PC-9 (cell line): ENCODE results near the gene DCUN1D1. TPM values are rescaled to one million over a fixed set of nuclear protein-coding genes. Genes with fewer than 3 reads are reported as not detected.

Experiments
- BruUV-seq: library from RNA; stranded (reverse); fragments of 400-500 nt; replicated peaks from 2 replicates; lab custom pipeline; 2021; lab: Mats Ljungman, UMichigan
- CTCF ChIA-PET: fragments of 300-600 bp; sonication (Branson Sonifier 250); formaldehyde crosslinking; loops from one replicate; lab custom pipeline; 2022; ENCODE audit warnings: antibody characterized with exemption; lab: Charles Lee
- POLR2A ChIA-PET: fragments of 300-600 bp; sonication (Branson Sonifier 250); formaldehyde crosslinking; loops from one replicate; lab custom pipeline; 2022; ENCODE audit warnings: antibody characterized with exemption; ENCODE audit not compliant: unreplicated experiment; lab: Charles Lee
- DNase-seq, 2 experiments: peaks; one replicate each; pipeline versions ENCODE4 v3.0.0 to v3.0.0-alpha.2; 2015 to 2022; ENCODE audit warnings: mixed read lengths in 1 of 2
- H2AFZ ChIP-seq: fragments of 200-600 bp; sonication (generic); 2 replicates; pipeline ENCODE4 v1.8.1; 2017; ENCODE audit warnings: antibody characterized with exemption
- H3F3A ChIP-seq: fragments of 200-600 bp; sonication (generic); 2 replicates; pipeline ENCODE4 v1.8.1; 2017; ENCODE audit warnings: antibody characterized with exemption, mild to moderate bottlenecking, low read depth; ENCODE audit not compliant: insufficient read depth
- H3K27ac ChIP-seq: fragments of 200-600 bp; sonication (generic); 2 replicates; pipeline ENCODE4 v1.6.1; 2016; ENCODE audit warnings: mixed run types
- H3K27me3 ChIP-seq: fragments of 200-600 bp; sonication (generic); 2 replicates; pipeline ENCODE4 v1.6.1; 2016; ENCODE audit warnings: low read depth, mixed run types; ENCODE audit not compliant: insufficient read depth
- H3K36me3 ChIP-seq: fragments of 200-600 bp; sonication (generic); 2 replicates; pipeline ENCODE4 v1.6.1; 2016; ENCODE audit warnings: low read depth, mixed run types
- H3K4me1 ChIP-seq: fragments of 200-600 bp; sonication (generic); replicated peaks from 2 replicates; pipeline ENCODE4 v1.6.1; 2016; ENCODE audit warnings: mixed run types; ENCODE audit not compliant: insufficient read depth
- H3K4me2 ChIP-seq: fragments of 200-600 bp; sonication (generic); 2 replicates; pipeline ENCODE4 v1.6.1; 2017; ENCODE audit warnings: mixed run types
- H3K4me3 ChIP-seq: fragments of 200-600 bp; sonication (generic); 2 replicates; pipeline ENCODE4 v1.6.1; 2016; ENCODE audit warnings: mixed run types
- H3K79me2 ChIP-seq: fragments of 200-600 bp; sonication (generic); 2 replicates; pipeline ENCODE4 v1.6.1; 2017; ENCODE audit warnings: low read depth, mixed run types
- H3K9me2 ChIP-seq: fragments of 200-600 bp; sonication (generic); 2 replicates; pipeline ENCODE4 v1.8.1; 2017; ENCODE audit warnings: mild to moderate bottlenecking; ENCODE audit not compliant: insufficient read depth
- H3K9me3 ChIP-seq: fragments of 200-600 bp; sonication (generic); 2 replicates; pipeline ENCODE4 v1.8.1; 2016; ENCODE audit warnings: low read depth; ENCODE audit not compliant: insufficient read depth
- H4K20me1 ChIP-seq: fragments of 200-600 bp; sonication (generic); 2 replicates; pipeline ENCODE4 v1.8.1; 2017; ENCODE audit not compliant: insufficient read depth
- CTCF ChIP-seq: fragments of 200-600 bp; sonication (generic); conservative IDR thresholded peaks from 2 replicates; pipeline ENCODE4 v1.6.1; 2017; ENCODE audit warnings: mixed run types, antibody characterized with exemption, mild to moderate bottlenecking, moderate library complexity
- EZH2 ChIP-seq: fragments of 200-600 bp; sonication (generic); IDR thresholded peaks from 2 replicates; pipeline ENCODE4 v1.8.0; 2017; ENCODE audit warnings: antibody characterized with exemption, low read depth
- intact Hi-C: fragments of 100-400 bp; cut with micrococcal nuclease; formaldehyde crosslinking; loops from one replicate; pipeline ENCODE4 v1.10.0; 2022; ENCODE audit not compliant: unreplicated experiment
- total RNA-seq: library from RNA; stranded (reverse); gene quantifications from 2 replicates; pipeline ENCODE4 v1.2.3, GENCODE V29; 2021

The DCUN1D1 gene
- total RNA-seq, 1 experiment from 2014 or later, result 93.5 TPM

- no peak for DNase-seq
- Histone ChIP-seq H2AFZ (no peak overlapping the region), H3K27me3 (no peaks in the 10 kb centered on the region), H3K4me3 (no peak overlapping the region), H3K4me2 (no peak overlapping the region), H3K4me1 (no peaks in the 10 kb centered on the region), H3K9me3 (no peaks in the 10 kb centered on the region), H3F3A (no peaks in the 10 kb centered on the region), H4K20me1 (no peaks in the 10 kb centered on the region), H3K79me2 (no peaks in the 10 kb centered on the region), H3K9me2 (no peaks in the 10 kb centered on the region), H3K36me3 (peaks cover 27% of the 10 kb centered on the region), H3K27ac (no peak overlapping the region)
- CTCF ChIA-PET, result no interaction called here
- TF ChIP-seq CTCF (no peak), EZH2 (no peak)
- intact Hi-C loops, result no loop called here
- BruUV-seq, result no TSS peak
- POLR2A ChIA-PET, result no interaction called here
These were observed 42.7 kb upstream of the DCUN1D1 start for GRCh38 chr3:183022936-183023516.

GRCh38 chr3:183018421-183019192 lies 38.3 kb upstream of the DCUN1D1 start:
- Histone ChIP-seq H3K27ac (no peak overlapping the region), H3K4me3 (no peak overlapping the region), H2AFZ (no peak overlapping the region), H3F3A (no peaks in the 10 kb centered on the region), H3K4me2 (no peak overlapping the region), H3K4me1 (no peaks in the 10 kb centered on the region), H3K27me3 (no peaks in the 10 kb centered on the region), H3K9me2 (no peaks in the 10 kb centered on the region), H3K36me3 (peaks cover 28% of the 10 kb centered on the region), H4K20me1 (no peaks in the 10 kb centered on the region), H3K9me3 (no peaks in the 10 kb centered on the region), H3K79me2 (no peaks in the 10 kb centered on the region)
- no TSS peak for BruUV-seq
- ChIA-PET POLR2A (no interaction called here), CTCF (no interaction called here)
- intact Hi-C loops, result no loop called here
- no peak for DNase-seq
- TF ChIP-seq EZH2 (no peak), CTCF (no peak)

DNA sequence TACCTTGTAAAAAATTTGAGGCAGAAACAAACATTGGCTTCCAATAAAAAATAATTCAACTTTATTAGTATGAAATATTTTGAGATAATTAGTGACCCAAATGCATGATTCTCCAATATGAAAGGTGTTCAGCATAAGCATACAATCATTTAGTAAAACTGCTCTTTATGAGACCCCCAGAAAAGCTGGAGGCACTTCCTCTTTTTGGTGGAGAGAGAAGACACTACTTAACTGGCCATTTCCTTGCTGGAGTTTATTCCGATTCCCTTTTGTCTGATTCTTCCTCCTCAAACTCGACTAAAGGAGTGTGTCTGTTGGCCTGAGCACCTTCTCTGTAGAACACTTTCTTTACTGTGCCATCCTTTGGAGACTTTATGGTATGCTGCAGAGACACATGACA lies 34.8 kb upstream of the DCUN1D1 start:
- POLR2A ChIA-PET, result no interaction called here
- CTCF ChIA-PET, result no interaction called here
- Histone ChIP-seq H3K79me2 (no peaks in the 10 kb centered on the region), H3K27ac (no peak overlapping the region), H4K20me1 (no peaks in the 10 kb centered on the region), H3K9me2 (no peaks in the 10 kb centered on the region), H3K4me1 (no peaks in the 10 kb centered on the region), H3K4me2 (no peak overlapping the region), H3K36me3 (peaks cover 15% of the 10 kb centered on the region), H3K9me3 (no peaks in the 10 kb centered on the region), H3F3A (no peaks in the 10 kb centered on the region), H3K4me3 (no peak overlapping the region), H3K27me3 (no peaks in the 10 kb centered on the region), H2AFZ (no peak overlapping the region)
- DNase-seq, result no peak
- no TSS peak for BruUV-seq
- intact Hi-C loops, result no loop called here
- TF ChIP-seq CTCF, result no peak
- TF ChIP-seq EZH2, result no peak
